ENCODE measurements around the gene NCAN.
"Not testable (repeated sequence)": the region's sequence is repeated elsewhere in the genome, so short reads cannot be mapped to it uniquely, and the experiment has no call there.

Gene NCAN

GRCh38 chr19:19224852-19225494, 13.2 kb downstream of the NCAN start:
- DNase-seq (ENCODE audit: low read depth) = peak; percentile 62

GRCh38 chr19:19226204-19226603, 14.4 kb downstream of the NCAN start:
- DNase-seq (ENCODE audit: low read depth) = no peak

- DNase-seq (ENCODE audit: low read depth) = no peak
Measured at GRCh38 chr19:19226663-19227062, 14.9 kb downstream of the NCAN start.

- DNase-seq (ENCODE audit: low read depth) = no peak
Measured at GRCh38 chr19:19227217-19227616, 15.5 kb downstream of the NCAN start.

- DNase-seq (ENCODE audit: low read depth) = no peak
Measured at GRCh38 chr19:19229701-19230100, 17.9 kb downstream of the NCAN start.

GRCh38 chr19:19230999-19231398, 19.2 kb downstream of the NCAN start:
- DNase-seq (ENCODE audit: low read depth) = no peak

- no peak for DNase-seq (ENCODE audit: low read depth)
Measured at GRCh38 chr19:19232261-19232721, 20.5 kb downstream of the NCAN start.

GRCh38 chr19:19234220-19234816, 22.6 kb downstream of the NCAN start:
- DNase-seq (ENCODE audit: low read depth) = no peak

- no peak for DNase-seq (ENCODE audit: low read depth)
Measured at GRCh38 chr19:19236173-19236572, 24.4 kb downstream of the NCAN start.

GRCh38 chr19:19238126-19238894, 26.6 kb downstream of the NCAN start:
- no peak for DNase-seq (ENCODE audit: low read depth)

- DNase-seq (ENCODE audit: low read depth) = no peak
Measured at GRCh38 chr19:19239675-19240074, 27.9 kb downstream of the NCAN start.

GRCh38 chr19:19240476-19240875, 28.7 kb downstream of the NCAN start:
- no peak for DNase-seq (ENCODE audit: low read depth)

- no peak for DNase-seq (ENCODE audit: low read depth)
Measured at GRCh38 chr19:19250196-19250801, 38.5 kb downstream of the NCAN start.

GRCh38 chr19:19253409-19253808, 41.7 kb downstream of the NCAN start:
- not testable (repeated sequence) for DNase-seq (ENCODE audit: low read depth)

GRCh38 chr19:19256072-19256969, 44.6 kb downstream of the NCAN start:
- DNase-seq (ENCODE audit: low read depth) = no peak

GRCh38 chr19:19257137-19257536, 45.4 kb downstream of the NCAN start:
- DNase-seq (ENCODE audit: low read depth) = no peak

GRCh38 chr19:19257836-19258588, 46.3 kb downstream of the NCAN start:
- no peak for DNase-seq (ENCODE audit: low read depth)

- no peak for DNase-seq (ENCODE audit: low read depth)
Measured at GRCh38 chr19:19258589-19259338, 47.0 kb downstream of the NCAN start.

- no peak for DNase-seq (ENCODE audit: low read depth)
Measured at GRCh38 chr19:19259741-19260140, 48.0 kb downstream of the NCAN start.
